HEK293 (cell line): ENCODE results near the gene PRKG2.

Experiments used
- CTCF ChIA-PET: fragments of 350-600 bp; formaldehyde crosslinking; extraction: SDS; loops from one replicate; lab custom pipeline; 2021; ENCODE audit warnings: antibody characterized with exemption; lab: Yijun Ruan, JAX
- POLR2A ChIA-PET: fragments of 300-600 bp; formaldehyde crosslinking; extraction: SDS; loops from one replicate; lab custom pipeline; 2020; ENCODE audit warnings: antibody characterized with exemption, inconsistent platforms; lab: Yijun Ruan, JAX
- H3K27ac ChIP-seq: fragments of 200-500 bp; sonication (Bioruptor generic); 2 replicates; pipeline ENCODE4 v1.5.1; 2014; ENCODE audit warnings: low read depth, low read length, control low read depth, inconsistent platforms; ENCODE audit errors: extremely low read depth
- H3K36me3 ChIP-seq, 2 experiments: fragments of 200-500 bp in 1 of 2; sonication (Bioruptor generic) in 1 of 2; 1 replicate in 1 of 2; 2 replicates in 1 of 2; pipeline ENCODE4 v1.5.1; 2014 to 2017; ENCODE audit warnings: inconsistent platforms in 2 of 2, low read length in 2 of 2; ENCODE audit not compliant: control insufficient read depth in 2 of 2, insufficient read depth in 1 of 2
- H3K4me1 ChIP-seq: fragments of 200-500 bp; sonication (Bioruptor generic); 2 replicates; pipeline ENCODE4 v1.5.1; 2014; ENCODE audit warnings: mild to moderate bottlenecking, low read length, inconsistent platforms; ENCODE audit not compliant: control insufficient read depth, insufficient read depth
- H3K4me3 ChIP-seq: 2 replicates; pipeline ENCODE4 v1.5.1; 2011; ENCODE audit warnings: low read depth, mild to moderate bottlenecking, control low read depth, low read length, moderate library complexity
- H3K9me3 ChIP-seq: fragments of 200-500 bp; sonication (Bioruptor generic); 2 replicates; pipeline ENCODE4 v1.5.1; 2014; ENCODE audit warnings: low read depth, low read length, inconsistent platforms; ENCODE audit not compliant: control insufficient read depth, insufficient read depth
- KLF17 ChIP-seq: fragments of 450-650 bp; formaldehyde crosslinking; IDR thresholded peaks from 2 replicates; pipeline ENCODE4 v1.5.1; 2016; ENCODE audit warnings: missing biosample characterization, missing genetic modification characterization
- MEIS1 ChIP-seq: sonication (generic); formaldehyde crosslinking; IDR thresholded peaks from 2 replicates; pipeline ENCODE4 v1.8.1; 2022; ENCODE audit warnings: missing genetic modification reagents, mild to moderate bottlenecking, borderline replicate concordance
- MYNN ChIP-seq: fragments of 450-650 bp; formaldehyde crosslinking; IDR thresholded peaks from 2 replicates; pipeline ENCODE4 v1.5.1; 2016; ENCODE audit warnings: missing biosample characterization, missing genetic modification characterization, borderline replicate concordance
- OVOL3 ChIP-seq: fragments of 450-650 bp; formaldehyde crosslinking; IDR thresholded peaks from 2 replicates; pipeline ENCODE4 v1.5.1; 2016; ENCODE audit warnings: missing biosample characterization, missing genetic modification characterization
- SCRT2 ChIP-seq: fragments of 450-650 bp; formaldehyde crosslinking; IDR thresholded peaks from 2 replicates; pipeline ENCODE4 v1.5.1; 2016; ENCODE audit warnings: missing biosample characterization, missing genetic modification characterization
- WT1 ChIP-seq: fragments of 450-650 bp; formaldehyde crosslinking; IDR thresholded peaks from 2 replicates; pipeline ENCODE4 v1.5.1; 2016; ENCODE audit warnings: missing biosample characterization, missing genetic modification characterization
- ZBTB17 ChIP-seq: fragments of 450-650 bp; formaldehyde crosslinking; IDR thresholded peaks from 2 replicates; pipeline ENCODE4 v1.5.1; 2016; ENCODE audit warnings: missing biosample characterization, missing genetic modification characterization
- ZBTB20 ChIP-seq: fragments of 450-650 bp; formaldehyde crosslinking; IDR thresholded peaks from 2 replicates; pipeline ENCODE4 v1.5.1; 2016; ENCODE audit warnings: missing biosample characterization, missing genetic modification characterization
- ZBTB48 ChIP-seq: fragments of 450-650 bp; formaldehyde crosslinking; IDR thresholded peaks from 2 replicates; pipeline ENCODE4 v1.5.1; 2016; ENCODE audit warnings: missing biosample characterization, missing genetic modification characterization
- ZNF2 ChIP-seq: fragments of 450-650 bp; formaldehyde crosslinking; IDR thresholded peaks from 2 replicates; pipeline ENCODE4 v1.5.1; 2016; ENCODE audit warnings: missing biosample characterization, missing genetic modification characterization
- ZNF433 ChIP-seq: fragments of 450-650 bp; formaldehyde crosslinking; IDR thresholded peaks from 2 replicates; pipeline ENCODE4 v1.5.1; 2016; ENCODE audit warnings: missing biosample characterization, missing genetic modification characterization, low read depth
- ZNF529 ChIP-seq: fragments of 450-650 bp; formaldehyde crosslinking; IDR thresholded peaks from 2 replicates; pipeline ENCODE4 v1.5.1; 2017; ENCODE audit warnings: missing genetic modification characterization, missing biosample characterization; ENCODE audit not compliant: insufficient replicate concordance
- ZNF530 ChIP-seq: fragments of 450-650 bp; formaldehyde crosslinking; IDR thresholded peaks from 2 replicates; pipeline ENCODE4 v1.5.1; 2016; ENCODE audit warnings: low read depth, missing biosample characterization, missing genetic modification characterization
- ZNF549 ChIP-seq: fragments of 450-650 bp; IDR thresholded peaks from 2 replicates; pipeline ENCODE4 v1.5.1; 2018; ENCODE audit warnings: missing biosample characterization, missing genetic modification characterization, mild to moderate bottlenecking, inconsistent platforms, moderate library complexity
- ZNF555 ChIP-seq: fragments of 450-650 bp; formaldehyde crosslinking; conservative IDR thresholded peaks from 2 replicates; pipeline ENCODE4 v1.5.1; 2017; ENCODE audit warnings: missing biosample characterization, mild to moderate bottlenecking, missing genetic modification characterization, inconsistent platforms
- ZNF585B ChIP-seq: fragments of 450-650 bp; formaldehyde crosslinking; IDR thresholded peaks from 2 replicates; pipeline ENCODE4 v1.5.1; 2016; ENCODE audit warnings: missing biosample characterization, missing genetic modification characterization
- ZNF596 ChIP-seq: fragments of 450-650 bp; IDR thresholded peaks from 2 replicates; pipeline ENCODE4 v1.5.0; 2018; ENCODE audit warnings: missing biosample characterization, mild to moderate bottlenecking, missing genetic modification characterization, moderate library complexity
- ZNF621 ChIP-seq: fragments of 450-650 bp; formaldehyde crosslinking; IDR thresholded peaks from 2 replicates; pipeline ENCODE4 v1.5.1; 2017; ENCODE audit warnings: missing biosample characterization, missing genetic modification characterization
- ZNF654 ChIP-seq: fragments of 450-650 bp; formaldehyde crosslinking; IDR thresholded peaks from 2 replicates; pipeline ENCODE4 v1.5.1; 2016; ENCODE audit warnings: low read depth, missing biosample characterization, missing genetic modification characterization
- ZNF670 ChIP-seq: fragments of 450-650 bp; formaldehyde crosslinking; IDR thresholded peaks from 2 replicates; pipeline ENCODE4 v1.5.1; 2016; ENCODE audit warnings: missing biosample characterization, missing genetic modification characterization, low read depth
- ZNF785 ChIP-seq: fragments of 450-650 bp; formaldehyde crosslinking; IDR thresholded peaks from 2 replicates; pipeline ENCODE4 v1.5.1; 2016; ENCODE audit warnings: missing biosample characterization, missing genetic modification characterization
- ZSCAN23 ChIP-seq: fragments of 450-650 bp; formaldehyde crosslinking; IDR thresholded peaks from 2 replicates; pipeline ENCODE4 v1.5.1; 2016; ENCODE audit warnings: missing biosample characterization, missing genetic modification characterization

The PRKG2 gene

GRCh38 chr4:81218206-81218605 is 3.2 kb upstream of the PRKG2 start:
- Histone ChIP-seq H3K4me3 (no peak overlapping the region), H3K9me3 (no peaks in the 10 kb centered on the region), H3K4me1 (no peaks in the 10 kb centered on the region), H3K27ac (no peak overlapping the region), H3K36me3 (no peaks in the 10 kb centered on the region)
- no peak for TF ChIP-seq SCRT2
- no peak for TF ChIP-seq WT1 (tag by site-specific recombination)
- TF ChIP-seq ZNF529 (tag by site-specific recombination): no peak
- TF ChIP-seq ZNF2 (tag by site-specific recombination): no peak
- no peak for TF ChIP-seq ZNF549
- TF ChIP-seq KLF17 (tag by site-specific recombination): no peak
- no peak for TF ChIP-seq ZNF785 (tag by site-specific recombination)
- TF ChIP-seq ZNF555: no peak
- no peak for TF ChIP-seq OVOL3
- no peak for TF ChIP-seq ZBTB20
- no peak for TF ChIP-seq ZNF596 (tag by site-specific recombination)
- ChIA-PET CTCF (interaction anchor here (1.1 kb wide), 1 partner anchor 133 kb away, joined by 3 read pairs; no protein-coding TSS in a partner anchor), POLR2A (no interaction called here)

- no peak for TF ChIP-seq ZNF433 (tag by site-specific recombination)
- no peak for TF ChIP-seq MEIS1
- no peak for TF ChIP-seq WT1 (tag by site-specific recombination)
- TF ChIP-seq ZNF670: no peak
- TF ChIP-seq ZNF621 (tag by site-specific recombination): no peak
- H3K9me3 ChIP-seq: no peaks in the 10 kb centered on the region
- H3K4me3 ChIP-seq: no peak overlapping the region
- ChIA-PET CTCF (interaction anchor here (1.1 kb wide), 1 partner anchor 134 kb away, joined by 3 read pairs; no protein-coding TSS in a partner anchor), POLR2A (no interaction called here)
- no peaks in the 10 kb centered on the region for H3K4me1 ChIP-seq
- no peaks in the 10 kb centered on the region for H3K36me3 ChIP-seq
- H3K27ac ChIP-seq: no peak overlapping the region
Measured at GRCh38 chr4:81217779-81218178, 2.8 kb upstream of the PRKG2 start.

- no peak overlapping the region for H3K4me3 ChIP-seq
- no peaks in the 10 kb centered on the region for H3K36me3 ChIP-seq
- ChIA-PET POLR2A (no interaction called here), CTCF (interaction anchor here (0.8 kb wide), 1 partner anchor 18 kb away, joined by 3 read pairs; no protein-coding TSS in a partner anchor)
- no peaks in the 10 kb centered on the region for H3K9me3 ChIP-seq
- H3K4me1 ChIP-seq: no peaks in the 10 kb centered on the region
- TF ChIP-seq ZNF654 (tag by site-specific recombination) (0 out of 2 replicates have a peak, but pooled peaks have one; percentile 4), ZSCAN23 (tag by site-specific recombination) (no peak), ZNF585B (no peak), ZBTB17 (0 out of 2 replicates have a peak, but pooled peaks have one; percentile 1)
- H3K27ac ChIP-seq: no peak overlapping the region
Measured at GRCh38 chr4:81215931-81216330, 909 bp upstream of the PRKG2 start.

- POLR2A ChIA-PET: no interaction called here
- Histone ChIP-seq H3K27ac (no peak overlapping the region), H3K9me3 (no peaks in the 10 kb centered on the region), H3K4me3 (peak overlapping the region; percentile 23), H3K4me1 (no peaks in the 10 kb centered on the region)
- CTCF ChIA-PET: interaction anchor here (0.7 kb wide), 1 partner anchor 1284 kb away, joined by 3 read pairs; no protein-coding TSS in a partner anchor
- TF ChIP-seq ZBTB48 (0 out of 2 replicates have a peak, but pooled peaks have one; percentile 11), MYNN (tag by site-specific recombination) (peak; percentile 70; the same call in 1 of the 2 replicates), ZNF530 (no peak)
- TF ChIP-seq, all 188 proteins: peak for 2
- H3K36me3 ChIP-seq: no peaks in the 10 kb centered on the region
Measured at GRCh38 chr4:81214144-81214880, 710 bp downstream of the PRKG2 start.
